CD4-positive, alpha-beta T cell treated with Interleukin-17A for 4 hours (primary cell): ENCODE results near the gene ZNF132.
"Not testable (repeated sequence)": the region's sequence is repeated elsewhere in the genome, so short reads cannot be mapped to it uniquely, and the experiment has no call there.

Source experiments
- DNase-seq: peaks from one replicate; pipeline ENCODE4 v3.0.0-alpha.2; 2020; ENCODE audit warnings: mixed read lengths

ZNF132 gene

GRCh38 chr19:58466760-58467589 lies 27.0 kb upstream of the ZNF132 start, which contains the start of gene ZNF324:
Gene ZNF324, plus strand, starts transcription at chr19:58467080. Its CDS starts 2,106 bp downstream, at chr19:58469186.
- DNase-seq, result peak; percentile 99

- no peak for DNase-seq
These were observed 26.3 kb upstream of the ZNF132 start for GRCh38 chr19:58466089-58466759.

DNA sequence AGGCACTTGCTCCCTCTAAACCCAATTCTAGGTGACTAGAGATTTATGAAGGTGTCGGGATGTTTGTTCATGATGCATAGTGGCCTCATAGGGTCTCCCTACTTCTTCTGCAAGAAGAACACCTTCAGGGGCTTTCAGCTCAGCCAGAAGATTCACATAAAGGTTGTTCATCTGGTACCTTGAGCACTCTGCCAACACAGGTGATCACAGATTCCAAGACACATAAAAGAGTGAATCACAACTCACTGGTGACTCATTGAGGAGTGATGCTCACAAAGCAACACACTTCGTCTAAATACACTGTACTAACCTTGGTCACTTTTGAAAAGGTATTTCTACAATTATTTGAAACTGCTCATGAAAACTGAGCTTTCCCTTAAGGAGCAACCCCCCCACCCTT lies 20.1 kb upstream of the ZNF132 start:
- no peak for DNase-seq

GRCh38 chr19:58456111-58456510 lies 16.2 kb upstream of the ZNF132 start:
- DNase-seq, result no peak

- no peak for DNase-seq
These were observed 15.4 kb upstream of the ZNF132 start for GRCh38 chr19:58455306-58455705.

DNA sequence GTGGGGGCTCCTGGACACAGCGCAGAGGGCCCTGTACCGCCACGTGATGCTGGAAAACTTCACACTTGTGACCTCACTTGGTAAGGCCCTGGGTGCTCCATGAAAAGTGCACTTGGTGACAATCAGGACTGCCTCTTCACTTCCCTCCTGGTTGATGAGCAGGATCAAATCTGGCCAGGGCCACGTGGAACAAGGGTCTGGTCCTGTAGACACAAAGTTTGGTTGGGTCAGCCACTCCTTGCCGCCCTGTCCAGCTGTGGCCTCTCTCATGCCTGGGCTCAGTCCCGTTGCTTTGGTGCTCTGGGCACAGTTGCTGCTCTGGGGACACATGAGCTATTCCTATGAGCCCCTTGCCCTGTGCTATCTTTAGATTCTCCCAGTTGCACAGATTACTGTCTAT lies 13.8 kb upstream of the ZNF132 start:
- no peak for DNase-seq

DNA sequence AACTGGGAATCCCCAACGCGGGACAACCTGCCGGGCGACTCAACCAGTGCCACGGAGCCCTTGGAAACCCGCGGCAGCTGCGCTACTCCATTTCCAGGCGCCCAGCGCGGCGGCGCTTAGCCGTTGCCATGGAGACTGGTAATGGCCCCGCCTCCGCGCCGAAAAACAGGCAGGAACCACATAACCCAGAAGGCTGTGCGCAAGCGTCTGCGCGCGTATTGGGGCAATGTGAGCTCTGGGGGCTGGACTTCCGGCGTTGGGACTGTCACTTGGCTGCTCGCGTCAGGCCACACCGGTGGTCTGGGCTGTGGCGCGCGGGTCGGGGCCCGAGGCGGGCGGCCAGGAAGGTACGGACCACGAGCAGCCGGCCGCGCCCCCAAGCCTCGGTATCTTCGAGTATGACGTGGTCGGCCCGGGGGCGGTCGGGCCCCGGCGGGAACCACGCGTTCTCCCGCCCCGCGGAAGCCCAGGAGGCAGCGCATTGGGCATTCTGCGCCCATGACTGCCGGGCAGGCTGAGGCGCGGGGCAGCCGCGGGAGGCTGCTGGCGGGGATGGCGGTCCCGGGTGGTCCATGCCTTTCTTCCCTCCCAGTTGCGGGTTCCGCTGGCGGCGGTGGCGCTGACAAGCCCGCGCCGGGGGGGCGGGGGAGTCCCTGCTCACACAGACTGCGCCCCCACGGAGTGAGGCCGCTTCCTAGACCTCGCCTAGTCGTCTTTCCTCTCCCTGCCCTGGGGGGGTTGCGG lies 11.6 kb upstream of the ZNF132 start, which contains the start of gene ZNF324B:
Gene ZNF324B, plus strand, starts transcription at position 265 of the 744 bp plus-strand sequence. CDS start 2,080 bp downstream, outside the sequence.
- DNase-seq, result peak; percentile 97

GRCh38 chr19:58450856-58451357 lies 11.0 kb upstream of the ZNF132 start:
- no peak for DNase-seq

DNA sequence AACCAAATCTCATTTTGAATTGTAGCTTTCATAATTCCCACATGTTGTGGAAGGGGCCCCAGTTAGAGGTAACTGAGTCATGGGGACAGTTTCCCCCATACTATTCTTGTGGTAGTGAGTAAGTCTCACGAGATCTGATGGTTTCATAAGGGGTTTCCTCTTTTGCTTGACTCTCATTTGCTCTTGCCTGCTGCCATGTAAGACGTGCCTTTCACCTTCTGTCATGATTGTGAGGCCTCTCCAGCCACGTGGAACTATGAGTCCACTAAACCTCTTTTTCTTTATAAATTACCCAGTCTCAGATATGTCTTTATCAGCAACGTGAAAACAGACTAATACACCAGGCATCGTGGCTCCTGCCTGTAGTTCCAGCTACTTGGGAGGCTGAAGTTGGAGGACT lies 10.0 kb upstream of the ZNF132 start:
- DNase-seq, result not testable (repeated sequence)

DNA sequence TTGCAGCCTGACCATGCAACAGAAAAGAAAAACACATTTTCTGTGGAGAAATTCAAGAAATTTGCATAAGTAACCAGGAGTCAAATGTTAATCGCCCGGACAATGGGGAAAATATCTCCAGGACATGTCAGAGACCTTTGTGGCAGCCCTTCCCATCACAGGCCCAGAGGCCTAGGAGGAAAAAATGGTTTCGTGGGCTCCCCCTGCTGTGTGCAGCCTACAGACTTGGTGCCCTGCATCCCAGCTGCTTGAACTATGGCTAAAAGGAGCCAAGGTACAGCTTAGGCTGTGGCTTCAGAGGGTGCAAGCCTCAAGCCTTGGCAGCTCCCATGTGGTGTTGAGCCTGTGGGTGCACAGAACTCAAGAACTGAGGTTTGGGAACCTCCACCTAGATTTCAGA lies 8.9 kb upstream of the ZNF132 start:
- not testable (repeated sequence) for DNase-seq

DNA sequence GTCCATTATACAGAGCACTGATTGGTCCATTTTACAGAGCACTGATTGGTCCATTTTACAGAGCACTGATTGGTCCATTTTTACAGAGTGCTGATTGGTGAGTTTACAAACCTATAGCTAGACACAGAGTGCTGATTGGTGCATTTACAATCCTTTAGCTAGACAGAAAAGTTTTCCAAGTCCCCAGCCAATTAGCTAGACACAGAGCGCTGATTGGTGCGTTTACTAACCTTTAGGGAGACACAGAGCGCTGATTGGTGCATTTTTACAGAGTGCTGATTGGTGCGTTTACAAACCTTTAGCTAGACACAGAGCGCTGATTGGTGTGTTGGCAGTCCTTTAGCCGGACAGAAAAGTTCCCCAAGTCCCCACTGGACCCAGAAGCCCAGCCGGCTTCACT lies 3.0 kb upstream of the ZNF132 start:
- DNase-seq, result not testable (repeated sequence)

GRCh38 chr19:58440556-58440955 lies 603 bp upstream of the ZNF132 start:
- no peak for DNase-seq

- no peak for DNase-seq
These were observed 5.7 kb downstream of the ZNF132 start for GRCh38 chr19:58434217-58434616.

- DNase-seq, result no peak
These were observed 10.2 kb downstream of the ZNF132 start for GRCh38 chr19:58429745-58430144.

- no peak for DNase-seq
These were observed 11.3 kb downstream of the ZNF132 start for GRCh38 chr19:58428617-58429016.

DNA sequence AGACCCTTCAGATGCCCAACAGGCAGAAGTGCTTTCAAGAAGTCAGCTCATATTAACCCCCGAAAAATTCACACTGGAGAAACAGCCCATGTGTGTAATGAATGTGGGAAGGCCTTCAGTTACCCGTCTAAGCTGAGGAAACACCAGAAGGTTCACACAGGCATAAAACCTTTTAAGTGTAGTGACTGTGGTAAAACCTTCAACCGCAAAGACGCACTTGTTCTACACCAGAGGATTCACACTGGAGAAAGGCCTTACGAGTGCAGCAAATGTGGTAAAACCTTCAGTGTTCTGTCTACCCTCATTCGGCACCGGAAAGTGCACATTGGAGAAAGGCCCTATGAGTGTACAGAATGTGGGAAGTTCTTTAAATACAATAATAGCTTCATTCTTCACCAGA lies 22.9 kb downstream of the ZNF132 start:
- DNase-seq, result no peak

- DNase-seq, result no peak
These were observed 23.3 kb downstream of the ZNF132 start for GRCh38 chr19:58416604-58417003.

GRCh38 chr19:58409010-58409790 lies 30.8 kb downstream of the ZNF132 start:
- no peak for DNase-seq

GRCh38 chr19:58408152-58409009 lies 31.6 kb downstream of the ZNF132 start, which contains the start of gene ZNF584:
Gene ZNF584, plus strand, starts transcription at chr19:58408649. Its CDS starts 499 bp downstream, at chr19:58409148.
- peak; percentile 95 for DNase-seq

- no peak for DNase-seq
These were observed 32.2 kb downstream of the ZNF132 start for GRCh38 chr19:58407658-58408151.
